Right cardiac atrium (tissue), 5 donors: ENCODE results near the gene NCKAP5. TPM values are rescaled to one million over a fixed set of nuclear protein-coding genes. Genes with fewer than 3 reads are reported as not detected.

Experiments
- ATAC-seq, 2 donors: fragments of 200-7000 bp; cut with Tn5 transposase; one replicate each; pipeline versions ENCODE4 v1.8.0 to v1.9.1; 2020; ENCODE audit warnings: moderate library complexity in 2 of 2, mild to moderate bottlenecking in 1 of 2
- DNase-seq, 3 donors: peaks; one replicate each; pipeline ENCODE4 v3.0.0-alpha.2; 2020
- H3K27ac ChIP-seq: one replicate; pipeline ENCODE4 v1.5.1; 2013; ENCODE audit warnings: mild to moderate bottlenecking, low read length, control low read depth, moderate library complexity
- H3K27me3 ChIP-seq: one replicate; pipeline ENCODE4 v1.6.1; 2013; ENCODE audit not compliant: control insufficient read depth, insufficient read depth
- H3K4me1 ChIP-seq: one replicate; pipeline ENCODE4 v1.6.1; 2013; ENCODE audit warnings: low read length; ENCODE audit not compliant: control insufficient read depth, insufficient read depth
- H3K4me3 ChIP-seq: one replicate; pipeline ENCODE4 v1.5.1; 2013; ENCODE audit warnings: low read length, control low read depth
- H3K9me3 ChIP-seq: one replicate; pipeline ENCODE4 v1.6.1; 2013; ENCODE audit warnings: low read length; ENCODE audit not compliant: control insufficient read depth
- WGBS: extraction: QIAGEN DNeasy Blood & Tissue Kit; methylation state at CpG from one replicate; pipeline ENCODE4 v1.1.7; 2013; 5-methylcytosine and 5-hydroxymethylcytosine counted together
- intact Hi-C, 4 donors: fragments of 100-400 bp; cut with DNase I; formaldehyde crosslinking; loops; one replicate each; pipeline versions ENCODE4 v1.11.0 to v1.14.0; 2022 to 2023
- polyA plus RNA-seq: library from polyadenylated mRNA; stranded (reverse); fragments of 200-250 nt; gene quantifications from one replicate; pipeline ENCODE4 v1.2.3, GENCODE V29; 2013
- total RNA-seq, 4 donors: library from RNA; stranded (reverse); fragmentation: NEBNext Ultra II Directional; extraction: Animal tissue kit (Norgen Biotek cat#: 25700); gene quantifications; one replicate each; pipeline ENCODE4 v1.2.1, GENCODE V29; 2021
- donor health status: healthy with polysubstance abuse.
- donor health status: DM: no; HTN: yes; CAD: no.
- donor health status: DM: no; HTN: no; CAD: no.
- donor health status: DM: no; HTN: yes; CAD: no; lungs with severe emphysema.
- donor health status: DM: yes; HTN: yes; CAD: no.

NCKAP5 gene
- total and polyA plus RNA-seq, 5 donors, result 3.8 to 11.1 (median 7.3) TPM

DNA sequence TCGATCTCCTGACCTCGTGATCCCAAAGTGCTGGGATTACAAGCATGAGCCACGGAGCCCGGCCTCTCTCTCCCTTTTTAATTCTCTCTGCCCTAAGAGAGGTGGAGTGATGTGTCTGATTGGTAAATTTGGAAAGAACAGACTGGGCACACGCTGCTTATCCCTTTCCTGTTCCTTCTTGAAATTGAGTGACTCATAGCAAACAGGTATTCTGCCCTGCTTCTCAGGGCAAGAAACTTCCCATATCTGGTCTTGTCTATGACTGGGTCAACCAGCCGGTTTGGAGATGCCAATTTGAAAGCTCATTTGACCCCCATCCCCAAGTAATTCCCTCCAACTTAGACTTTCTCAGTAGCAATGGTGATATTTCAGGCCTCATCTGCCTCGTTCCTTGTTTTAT is 913.3 kb downstream of the NCKAP5 start:
- no peak for ATAC-seq
- H3K4me3 ChIP-seq, result no peak overlapping the region
- intact Hi-C loops, result no loop called here
- no peaks in the 10 kb centered on the region for H3K9me3 ChIP-seq
- H3K27ac ChIP-seq, result no peak overlapping the region
- DNase-seq, result no peak
- WGBS, result 93% methylated on average over 7 of the region's 7 CpGs
- no peaks in the 10 kb centered on the region for H3K4me1 ChIP-seq
- H3K27me3 ChIP-seq, result no peaks in the 10 kb centered on the region

DNA sequence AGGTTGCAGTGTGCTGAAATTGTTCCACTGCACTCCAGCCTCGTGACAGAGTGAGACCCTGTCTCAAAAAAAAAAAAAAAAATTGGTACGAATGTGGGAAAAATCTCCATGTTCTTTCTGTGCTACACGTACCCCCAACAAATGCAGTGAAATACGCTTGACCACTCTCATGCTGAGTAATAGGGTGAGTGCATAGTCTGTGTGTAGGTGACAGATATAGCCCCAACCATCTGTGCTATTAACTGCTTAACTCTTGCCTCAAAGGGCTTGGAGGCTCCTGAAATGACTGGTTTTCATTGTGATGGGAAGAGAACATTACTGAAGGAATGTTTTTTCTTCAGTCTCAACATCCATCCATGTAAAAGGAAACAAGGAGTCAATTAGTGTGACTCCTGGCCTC is 913.9 kb downstream of the NCKAP5 start:
- Histone ChIP-seq H3K4me3 (no peak overlapping the region), H3K9me3 (no peaks in the 10 kb centered on the region), H3K27ac (no peak overlapping the region), H3K4me1 (no peaks in the 10 kb centered on the region), H3K27me3 (no peaks in the 10 kb centered on the region)
- WGBS, result 67% methylated on average over 4 of the region's 4 CpGs
- DNase-seq (no peak), ATAC-seq (no peak)
- intact Hi-C loops, result no loop called here

DNA sequence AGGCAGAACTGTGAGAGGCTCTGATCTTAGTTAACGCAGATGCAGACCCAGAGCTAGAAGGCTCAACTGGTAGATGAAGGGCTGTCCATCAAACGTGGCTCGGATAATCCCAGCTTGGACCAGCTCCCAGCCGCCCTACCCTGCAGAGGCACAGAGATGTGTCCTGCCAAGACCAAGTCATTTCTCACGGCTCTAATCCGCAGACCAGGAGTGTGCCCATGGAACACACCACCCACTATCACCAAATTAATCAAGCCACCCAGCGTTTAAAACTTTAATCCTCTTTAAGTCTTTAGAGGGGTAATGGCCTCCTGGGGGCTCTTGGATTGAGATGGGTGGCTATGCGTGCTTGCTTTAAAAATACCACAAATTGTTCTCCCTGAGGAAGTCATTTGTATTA is 915.8 kb downstream of the NCKAP5 start:
- Histone ChIP-seq H3K9me3 (no peaks in the 10 kb centered on the region), H3K27ac (no peak overlapping the region), H3K4me1 (no peaks in the 10 kb centered on the region), H3K4me3 (no peak overlapping the region), H3K27me3 (no peaks in the 10 kb centered on the region)
- no peak for DNase-seq
- 85% methylated on average over 8 of the region's 8 CpGs for WGBS
- intact Hi-C loops, result no loop called here
- no peak for ATAC-seq

DNA sequence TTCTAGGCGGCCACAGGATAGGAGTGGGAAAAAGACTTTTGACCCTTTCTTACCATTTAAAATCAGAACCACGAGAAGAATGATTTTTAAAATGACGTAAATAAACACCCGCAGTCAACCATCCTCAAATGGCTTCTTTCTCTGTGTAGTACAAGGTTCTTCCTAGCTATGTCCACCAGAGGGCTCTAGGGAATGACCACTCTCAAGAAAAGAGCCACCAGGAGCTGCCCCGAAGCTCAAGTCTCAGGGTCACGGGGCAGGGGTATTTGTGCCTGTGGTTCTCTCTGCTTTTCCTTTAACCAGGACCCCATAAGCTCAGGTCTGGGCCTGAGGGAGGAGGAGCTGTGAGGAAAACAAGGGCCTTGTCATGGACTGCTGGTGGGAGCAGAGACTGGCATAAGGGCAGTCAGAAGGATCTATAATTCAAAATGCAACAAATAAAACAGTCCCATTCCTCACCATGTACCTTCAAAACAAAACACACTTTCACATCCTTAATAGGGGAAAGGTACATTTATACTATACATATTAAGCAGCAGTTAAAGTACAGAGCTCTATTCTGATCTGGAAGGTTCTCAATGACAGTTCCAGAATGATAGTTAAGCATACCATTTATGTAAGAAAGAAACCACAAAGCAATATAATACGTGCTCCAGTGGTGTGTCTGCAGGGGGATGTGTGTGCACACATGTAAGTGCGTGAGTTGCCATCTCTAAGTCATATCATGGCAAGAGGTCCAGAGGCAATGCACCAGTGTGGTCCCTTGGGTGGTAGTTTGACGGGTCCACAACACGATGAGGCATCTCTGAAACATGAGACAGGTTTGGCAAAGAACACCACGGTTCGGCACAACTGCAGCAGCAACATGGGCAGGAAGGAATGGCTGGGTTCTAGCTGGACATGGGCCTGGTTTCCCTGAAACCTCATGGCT is 916.9 kb downstream of the NCKAP5 start:
- ATAC-seq (peak in 1 of 2 donors; percentile 50), DNase-seq (no peak)
- intact Hi-C loops, result no loop called here
- Histone ChIP-seq H3K9me3 (no peaks in the 10 kb centered on the region), H3K4me3 (no peak overlapping the region), H3K27me3 (no peaks in the 10 kb centered on the region), H3K27ac (no peak overlapping the region), H3K4me1 (no peaks in the 10 kb centered on the region)
- 54% methylated on average over 12 of the region's 12 CpGs for WGBS

DNA sequence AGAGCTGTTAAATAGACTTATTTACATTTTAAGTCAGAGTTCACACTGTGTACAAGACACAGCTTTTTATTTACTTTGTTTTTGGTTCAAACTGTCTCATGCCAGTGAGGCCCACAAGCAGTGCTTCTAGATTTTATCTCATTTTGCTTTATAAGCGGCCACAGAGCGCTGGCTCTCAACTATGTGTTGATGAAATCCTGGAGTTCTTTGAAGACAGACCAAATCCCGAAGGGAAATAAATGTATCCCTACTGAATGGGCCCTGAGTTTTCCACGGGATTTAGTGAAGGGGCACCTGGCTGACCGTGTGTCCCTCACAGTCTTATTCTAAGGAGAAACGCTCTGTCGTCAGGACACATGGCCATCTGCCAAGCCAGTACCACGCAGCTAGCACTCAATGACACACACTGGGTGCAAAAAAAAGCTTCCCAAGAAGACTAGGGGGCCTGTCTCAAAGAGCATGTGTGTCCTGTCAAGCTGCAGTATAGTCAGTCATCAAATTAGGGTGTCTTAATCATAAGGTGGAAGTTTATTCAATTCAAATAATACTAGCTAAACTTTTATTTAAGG is 921.6 kb downstream of the NCKAP5 start:
- DNase-seq (no peak), ATAC-seq (no peak)
- H3K9me3 ChIP-seq, result no peaks in the 10 kb centered on the region
- no peaks in the 10 kb centered on the region for H3K27me3 ChIP-seq
- no peak overlapping the region for H3K27ac ChIP-seq
- intact Hi-C loops, result no loop called here
- H3K4me1 ChIP-seq, result no peaks in the 10 kb centered on the region
- 63% methylated on average over 8 of the region's 8 CpGs for WGBS
- no peak overlapping the region for H3K4me3 ChIP-seq

DNA sequence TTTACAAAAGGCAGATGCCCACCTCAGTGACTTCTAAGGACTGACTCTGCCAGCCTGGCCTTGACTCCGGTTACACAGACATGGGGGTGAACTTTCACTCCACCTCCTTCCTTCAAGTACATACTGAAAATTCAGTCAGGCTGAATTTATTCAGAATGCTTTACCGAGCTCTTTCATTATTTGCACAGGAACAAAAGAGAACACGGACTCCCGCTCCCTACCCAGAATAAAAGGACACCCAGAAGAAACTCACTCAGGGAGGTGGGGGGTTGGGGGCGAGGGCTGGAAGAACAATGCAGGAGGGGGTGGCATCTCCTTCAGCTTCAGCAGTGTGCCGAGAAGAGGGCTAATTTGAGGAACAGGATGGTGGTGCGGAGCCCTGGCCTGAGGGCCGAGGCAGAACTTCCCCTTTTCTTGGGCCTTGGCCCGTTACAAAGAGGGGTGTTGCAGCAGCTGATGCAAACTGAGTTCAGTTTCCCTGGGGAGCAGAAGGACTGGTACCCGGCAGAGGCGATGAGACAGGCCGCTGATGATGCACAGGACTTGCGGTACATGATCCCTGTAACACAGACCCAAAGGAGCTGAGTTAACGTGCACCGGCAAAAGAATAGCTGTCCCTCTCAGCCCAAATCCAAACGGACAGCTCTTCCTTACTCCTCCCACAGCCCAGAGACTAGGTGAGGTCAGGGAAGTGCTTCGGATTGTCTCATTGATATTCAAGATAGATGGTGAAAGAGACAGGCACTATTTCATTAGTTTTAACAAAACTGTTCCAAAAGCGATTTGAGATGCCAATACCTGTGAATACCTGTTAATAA is 922.3 kb downstream of the NCKAP5 start:
- peak in 2 of 3 donors; percentile 37 to 60 for DNase-seq
- Histone ChIP-seq H3K9me3 (no peaks in the 10 kb centered on the region), H3K27ac (no peak overlapping the region), H3K4me1 (no peaks in the 10 kb centered on the region), H3K27me3 (no peaks in the 10 kb centered on the region), H3K4me3 (no peak overlapping the region)
- 82% methylated on average over 18 of the region's 18 CpGs for WGBS
- intact Hi-C loops, result no loop called here
- peak in 1 of 2 donors; percentile 54 for ATAC-seq

DNA sequence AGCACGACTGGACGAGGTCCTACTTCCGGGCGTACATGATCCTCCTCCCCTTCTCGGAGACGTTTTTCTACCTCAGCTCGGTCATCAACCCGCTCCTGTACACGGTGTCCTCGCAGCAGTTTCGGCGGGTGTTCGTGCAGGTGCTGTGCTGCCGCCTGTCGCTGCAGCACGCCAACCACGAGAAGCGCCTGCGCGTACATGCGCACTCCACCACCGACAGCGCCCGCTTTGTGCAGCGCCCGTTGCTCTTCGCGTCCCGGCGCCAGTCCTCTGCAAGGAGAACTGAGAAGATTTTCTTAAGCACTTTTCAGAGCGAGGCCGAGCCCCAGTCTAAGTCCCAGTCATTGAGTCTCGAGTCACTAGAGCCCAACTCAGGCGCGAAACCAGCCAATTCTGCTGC is 923.1 kb downstream of the NCKAP5 start:
- Histone ChIP-seq H3K27ac (no peak overlapping the region), H3K9me3 (no peaks in the 10 kb centered on the region), H3K4me1 (no peaks in the 10 kb centered on the region), H3K4me3 (no peak overlapping the region), H3K27me3 (no peaks in the 10 kb centered on the region)
- intact Hi-C loops, result no loop called here
- DNase-seq, result peak in 1 of 3 donors; percentile 54
- ATAC-seq, result peak in 1 of 2 donors; percentile 31
- 80% methylated on average over 35 of the region's 35 CpGs for WGBS

DNA sequence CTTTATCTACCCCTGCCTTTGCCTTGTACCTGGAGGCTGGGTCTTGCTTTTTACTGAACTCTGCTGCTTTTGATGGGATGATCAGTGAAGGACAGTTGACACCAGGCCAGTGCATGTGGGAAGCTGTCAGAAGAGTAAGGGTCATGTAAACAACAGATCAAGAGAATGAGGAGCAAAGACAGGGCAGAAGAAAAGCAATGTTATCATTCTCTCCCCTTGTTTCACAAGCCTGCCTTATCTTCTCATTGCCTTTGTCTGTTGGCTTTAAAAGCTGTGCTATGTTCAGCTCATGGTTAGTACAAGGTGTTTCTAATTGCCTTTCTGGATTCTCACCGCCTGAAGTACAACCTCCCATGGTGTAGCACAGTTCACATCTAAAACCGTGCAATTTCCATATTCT is 925.8 kb downstream of the NCKAP5 start:
- DNase-seq (no peak), ATAC-seq (no peak)
- no peak overlapping the region for H3K4me3 ChIP-seq
- no peaks in the 10 kb centered on the region for H3K4me1 ChIP-seq
- no peaks in the 10 kb centered on the region for H3K9me3 ChIP-seq
- H3K27ac ChIP-seq, result no peak overlapping the region
- 42% methylated on average over 2 of the region's 2 CpGs for WGBS
- H3K27me3 ChIP-seq, result no peaks in the 10 kb centered on the region
- intact Hi-C loops, result no loop called here

DNA sequence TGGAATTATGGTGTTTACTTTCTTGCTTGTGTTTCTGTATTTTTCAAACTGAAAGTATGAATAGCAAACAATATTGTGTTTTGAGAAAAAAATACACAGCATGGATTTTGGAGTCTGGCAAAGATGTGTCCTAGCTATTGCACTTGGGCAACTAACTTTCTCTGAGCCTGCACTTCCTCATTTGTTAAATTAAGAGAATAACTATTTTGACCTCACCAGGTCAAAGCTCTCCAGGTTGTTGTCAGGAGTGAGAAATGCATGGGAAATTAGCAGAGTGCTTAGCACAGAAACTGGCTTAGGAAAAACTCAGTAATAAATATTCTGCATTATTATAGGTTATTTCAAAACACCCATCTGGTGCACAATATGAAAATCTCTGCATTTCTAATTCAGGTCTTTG is 926.4 kb downstream of the NCKAP5 start:
- intact Hi-C loops, result no loop called here
- Histone ChIP-seq H3K9me3 (no peaks in the 10 kb centered on the region), H3K4me3 (no peak overlapping the region), H3K27ac (no peak overlapping the region), H3K27me3 (no peaks in the 10 kb centered on the region), H3K4me1 (no peaks in the 10 kb centered on the region)
- no peak for ATAC-seq
- DNase-seq, result no peak

DNA sequence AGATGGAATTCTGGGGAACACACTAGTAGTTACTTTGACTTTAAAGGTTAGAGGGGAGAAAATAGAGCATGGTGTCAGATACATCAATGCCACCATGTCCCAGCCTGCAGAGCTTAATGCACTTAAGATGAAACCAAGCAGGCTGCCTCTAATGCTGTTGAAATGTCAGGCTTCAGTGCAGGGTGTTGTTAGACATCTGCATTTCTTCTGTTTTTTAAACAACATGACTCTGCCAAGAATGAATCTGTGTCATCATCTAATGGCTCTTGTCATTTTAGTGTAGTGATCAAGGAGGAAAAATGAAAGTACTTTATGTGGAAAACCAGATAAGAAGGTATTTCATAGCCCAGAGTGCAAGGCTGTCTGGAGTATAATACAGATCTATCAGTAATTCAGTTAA is 928.1 kb downstream of the NCKAP5 start:
- Histone ChIP-seq H3K9me3 (no peaks in the 10 kb centered on the region), H3K27ac (no peak overlapping the region), H3K4me3 (no peak overlapping the region), H3K4me1 (no peaks in the 10 kb centered on the region), H3K27me3 (no peaks in the 10 kb centered on the region)
- DNase-seq (no peak), ATAC-seq (no peak)
- intact Hi-C loops, result no loop called here
